Cardiac fibroblast (primary cell): Measurements from ENCODE around the gene SLC36A3.

Experiments used
- DNase-seq, 2 donors: peaks; one replicate each; pipeline versions ENCODE4 v3.0.0 to v3.0.0-alpha.2; 2010; ENCODE audit warnings: low read depth in 2 of 2
- H3K4me3 ChIP-seq, 2 donors: replicated peaks in 1 of 2; 1 replicate in 1 of 2; 2 replicates in 1 of 2; pipeline ENCODE4 v1.5.1; 2011; ENCODE audit warnings: low read depth in 2 of 2, low read length in 2 of 2, mild to moderate bottlenecking in 2 of 2, moderate library complexity in 1 of 2
- CTCF ChIP-seq: IDR thresholded peaks from one replicate; pipeline ENCODE4 v1.5.1; 2011; ENCODE audit warnings: low read depth, mild to moderate bottlenecking, low read length, inconsistent platforms

Gene SLC36A3

GRCh38 chr5:151280443-151280842 is 23.1 kb downstream of the SLC36A3 start:
- H3K4me3 ChIP-seq = no peak overlapping the region
- DNase-seq = no peak
- TF ChIP-seq CTCF = no peak

- no peak for TF ChIP-seq CTCF
- no peak overlapping the region for H3K4me3 ChIP-seq
- no peak for DNase-seq
Observed at GRCh38 chr5:151278845-151279244, 24.7 kb downstream of the SLC36A3 start.

GRCh38 chr5:151275803-151276202 is 27.8 kb downstream of the SLC36A3 start:
- TF ChIP-seq CTCF = no peak
- H3K4me3 ChIP-seq = no peak overlapping the region
- no peak for DNase-seq

- DNase-seq = no peak
- no peak for TF ChIP-seq CTCF
- no peak overlapping the region for H3K4me3 ChIP-seq
Observed at GRCh38 chr5:151274666-151275065, 28.9 kb downstream of the SLC36A3 start.

GRCh38 chr5:151271336-151271735 is 32.2 kb downstream of the SLC36A3 start:
- no peak overlapping the region for H3K4me3 ChIP-seq
- no peak for DNase-seq
- no peak for TF ChIP-seq CTCF

- no peak for TF ChIP-seq CTCF
- H3K4me3 ChIP-seq = no peak overlapping the region
- DNase-seq = peak in 1 of 2 donors; percentile 90
Observed at GRCh38 chr5:151270599-151270998, 33.0 kb downstream of the SLC36A3 start.

- no peak for TF ChIP-seq CTCF
- H3K4me3 ChIP-seq = no peak overlapping the region
- no peak for DNase-seq
Observed at GRCh38 chr5:151267491-151268260, 35.9 kb downstream of the SLC36A3 start.
